Adrenal gland (tissue), 12 donors: Measurements from ENCODE around the gene DLG2. TPM values are rescaled to one million over a fixed set of nuclear protein-coding genes. Genes with fewer than 3 reads are reported as not detected.

Source experiments
- DNase-seq, 7 donors: peaks; one replicate each; pipeline ENCODE4 v3.0.0-alpha.2; 2019 to 2020
- H3K27ac ChIP-seq, 5 donors: fragments of 200-600 bp; sonication (generic) in 4 of 5; 1 replicate in 3 of 5; 2 replicates in 2 of 5; pipeline versions ENCODE4 v1.5.1 to v1.8.0; 2016 to 2020; ENCODE audit warnings: mild to moderate bottlenecking in 1 of 5
- H3K27me3 ChIP-seq: fragments of 200-600 bp; 2 replicates; pipeline ENCODE4 v1.8.0; 2021
- H3K36me3 ChIP-seq, 2 donors: fragments of 200-600 bp; replicated peaks in 1 of 2; 1 replicate in 1 of 2; 2 replicates in 1 of 2; pipeline versions ENCODE4 v1.5.1 to v1.8.0; 2018 to 2022
- H3K4me1 ChIP-seq, 2 donors: fragments of 200-600 bp; replicated peaks in 1 of 2; 1 replicate in 1 of 2; 2 replicates in 1 of 2; pipeline versions ENCODE4 v1.5.1 to v1.8.0; 2018 to 2021
- H3K4me3 ChIP-seq, 4 donors: fragments of 200-600 bp; sonication (generic) in 3 of 4; one replicate each; pipeline ENCODE4 v1.5.1; 2016 to 2018
- H3K9me3 ChIP-seq, 3 donors: fragments of 200-600 bp; sonication (generic) in 1 of 3; replicated peaks in 1 of 3; 1 replicate in 2 of 3; 2 replicates in 1 of 3; pipeline versions ENCODE4 v1.5.1 to v1.8.0; 2016 to 2021
- POLR2A ChIP-seq, 2 donors: fragments of 450-650 bp; IDR thresholded peaks; one replicate each; pipeline ENCODE4 v1.6.1; 2017; ENCODE audit warnings: antibody characterized with exemption in 2 of 2, mild to moderate bottlenecking in 2 of 2, moderate library complexity in 1 of 2
- WGBS, 4 donors: extraction: QIAGEN DNeasy Blood & Tissue Kit in 2 of 4; methylation state at CpG; one replicate each; pipeline versions ENCODE4 v1.1.5 to v1.1.7; 2013 to 2017; 5-methylcytosine and 5-hydroxymethylcytosine counted together
- intact Hi-C, 2 donors: fragments of 100-400 bp; cut with DNase I; formaldehyde crosslinking; loops; one replicate each; pipeline versions ENCODE4 v1.14.1 to v1.15.0; 2022 to 2023
- polyA plus RNA-seq, 3 donors: library from polyadenylated mRNA; stranded (reverse); fragments of 200-250 nt in 2 of 3; fragments of 350-450 nt in 1 of 3; fragmentation: Illumina TruSeq in 1 of 3; extraction: RNeasy Lipid Tissue Mini Kit (QIAGEN cat#74804) in 1 of 3; gene quantifications; one replicate each; pipeline ENCODE4 v1.2.3, GENCODE V29; 2013 to 2014
- total RNA-seq, 9 donors: library from RNA; depleted of rRNA in 4 of 9; stranded (reverse); fragments of >200 nt in 4 of 9; fragments of 120-200 nt in 1 of 9; fragmentation: NEBNext Ultra II Directional in 1 of 9; extraction: Animal tissue kit (Norgen Biotek cat#: 25700) in 1 of 9; gene quantifications; one replicate each; pipeline versions ENCODE4 v1.1.0 to v1.2.4, GENCODE V29; 2013 to 2023
- TF ChIP-seq, protein P1 (sequence below), 6 experiments: fragments of 450-650 bp in 4 of 6; fragments of 200-600 bp in 2 of 6; sonication (generic) in 1 of 6; IDR thresholded peaks; 1 replicate in 5 of 6; 2 replicates in 1 of 6; pipeline versions ENCODE4 v1.5.1 to v1.8.0; 2016 to 2021; ENCODE audit warnings: antibody characterized with exemption in 6 of 6, mild to moderate bottlenecking in 2 of 6, moderate library complexity in 1 of 6
- donor health status: healthy with polysubstance abuse.
- donor health status: Bipolar disorder and iron deficiency.
- donor health status: DM: yes; HTN: yes; CAD: no.
- donor health status: DM: no; HTN: no; CAD: no.
- donor health status: DM: no; HTN: no; CAD: no.
- donor health status: DM: yes; HTN: yes; CAD: no.

Gene DLG2
- total and polyA plus RNA-seq, 12 donors: 8.3 to 101 (median 37.5) TPM

DNA sequence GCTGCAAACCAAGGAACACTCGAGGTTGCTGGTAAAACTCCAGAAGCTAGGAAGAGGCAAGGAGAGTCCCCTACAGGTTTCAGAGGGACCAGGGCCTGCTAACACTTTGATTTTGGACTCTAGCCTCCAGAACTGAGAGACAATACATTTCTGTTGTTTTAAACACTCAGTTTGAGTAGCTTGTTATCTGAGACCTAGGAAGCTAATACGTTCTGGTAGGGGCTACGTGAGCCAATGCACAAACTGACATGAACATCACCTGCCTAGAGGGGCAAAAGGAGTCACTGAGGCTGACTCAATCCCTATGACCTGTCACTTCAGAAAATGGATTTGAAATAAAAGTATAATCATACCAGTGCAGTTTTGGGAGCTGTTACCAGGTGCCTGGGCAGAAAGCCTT, 1775.1 kb downstream of the DLG2 start:
- Histone ChIP-seq H3K4me1 (peaks cover 0 to 17% of the 10 kb centered on the region in 2 donors), H3K27me3 (no peaks in the 10 kb centered on the region), H3K27ac (no peak overlapping the region), H3K9me3 (no peaks in the 10 kb centered on the region), H3K36me3 (no peaks in the 10 kb centered on the region), H3K4me3 (no peak overlapping the region)
- TF ChIP-seq POLR2A (IDR thresholded peaks at IDR 0.05): no peak
- TF ChIP-seq, protein P1, sequence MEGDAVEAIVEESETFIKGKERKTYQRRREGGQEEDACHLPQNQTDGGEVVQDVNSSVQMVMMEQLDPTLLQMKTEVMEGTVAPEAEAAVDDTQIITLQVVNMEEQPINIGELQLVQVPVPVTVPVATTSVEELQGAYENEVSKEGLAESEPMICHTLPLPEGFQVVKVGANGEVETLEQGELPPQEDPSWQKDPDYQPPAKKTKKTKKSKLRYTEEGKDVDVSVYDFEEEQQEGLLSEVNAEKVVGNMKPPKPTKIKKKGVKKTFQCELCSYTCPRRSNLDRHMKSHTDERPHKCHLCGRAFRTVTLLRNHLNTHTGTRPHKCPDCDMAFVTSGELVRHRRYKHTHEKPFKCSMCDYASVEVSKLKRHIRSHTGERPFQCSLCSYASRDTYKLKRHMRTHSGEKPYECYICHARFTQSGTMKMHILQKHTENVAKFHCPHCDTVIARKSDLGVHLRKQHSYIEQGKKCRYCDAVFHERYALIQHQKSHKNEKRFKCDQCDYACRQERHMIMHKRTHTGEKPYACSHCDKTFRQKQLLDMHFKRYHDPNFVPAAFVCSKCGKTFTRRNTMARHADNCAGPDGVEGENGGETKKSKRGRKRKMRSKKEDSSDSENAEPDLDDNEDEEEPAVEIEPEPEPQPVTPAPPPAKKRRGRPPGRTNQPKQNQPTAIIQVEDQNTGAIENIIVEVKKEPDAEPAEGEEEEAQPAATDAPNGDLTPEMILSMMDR (IDR thresholded peaks at IDR 0.05): no peak
- intact Hi-C loops: loop anchor here in 1 of 2 donors (10.0 kb wide), 1 partner anchor 73 kb away; no protein-coding TSS in a partner anchor
- DNase-seq: no peak
- WGBS, 4 donors: 85 to 94% (median 89%) methylated on average over 3 of the region's 3 CpGs

DNA sequence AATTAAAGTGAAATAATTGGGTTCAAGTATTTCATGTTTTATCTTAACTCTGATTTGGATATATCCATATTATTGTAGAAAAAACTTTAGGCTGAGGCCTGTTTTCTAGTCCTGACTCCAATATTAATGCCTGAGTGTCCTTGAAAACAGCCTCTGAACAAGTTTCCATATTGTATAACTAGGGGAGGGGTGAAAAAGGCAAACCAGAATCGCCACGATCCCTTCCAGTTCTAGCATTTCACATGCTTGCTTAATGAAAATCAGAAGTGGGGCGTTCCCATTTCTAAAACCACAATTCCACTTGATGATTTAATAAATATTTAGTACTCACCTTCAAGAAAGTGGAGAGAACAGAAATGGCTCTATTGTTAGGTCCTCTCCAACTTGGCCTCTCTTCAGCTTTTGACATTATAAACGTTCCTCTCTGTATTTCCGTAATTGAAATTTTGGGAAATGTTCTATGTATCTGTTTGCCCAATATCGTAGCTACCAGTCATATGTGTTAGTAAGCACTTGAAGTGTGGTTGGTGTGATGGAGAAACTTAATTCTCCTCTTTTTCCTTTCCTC, 1779.6 kb downstream of the DLG2 start:
- H3K4me3 ChIP-seq: no peak overlapping the region
- H3K27ac ChIP-seq: no peak overlapping the region
- intact Hi-C loops: no loop called here
- TF ChIP-seq, protein P1 (IDR thresholded peaks at IDR 0.05): no peak
- no peak for TF ChIP-seq POLR2A (IDR thresholded peaks at IDR 0.05)
- H3K36me3 ChIP-seq: no peaks in the 10 kb centered on the region
- no peaks in the 10 kb centered on the region for H3K27me3 ChIP-seq
- peaks cover 0 to 1% of the 10 kb centered on the region in 2 donors for H3K4me1 ChIP-seq
- WGBS, 4 donors: 78 to 91% (median 84%) methylated on average over 6 of the region's 6 CpGs
- no peak for DNase-seq
- no peaks in the 10 kb centered on the region for H3K9me3 ChIP-seq

DNA sequence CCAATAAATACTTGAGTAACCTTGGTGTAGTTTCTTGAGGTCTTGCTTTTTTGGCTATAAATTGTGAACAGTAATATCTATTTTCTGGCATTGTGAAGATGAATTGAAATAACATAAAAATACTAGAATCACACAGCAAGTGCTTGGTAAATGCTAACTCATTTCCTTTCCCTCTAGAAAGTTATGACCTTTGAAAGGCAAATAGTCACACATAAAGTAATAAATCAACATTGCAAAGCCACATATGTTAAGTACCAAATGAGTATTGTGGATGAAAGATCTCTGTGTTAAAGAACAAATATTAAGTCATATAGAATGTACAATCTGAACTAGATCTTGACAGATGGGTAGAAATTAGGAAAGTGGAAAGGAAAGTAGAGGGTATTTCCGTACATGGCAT, 1781.3 kb downstream of the DLG2 start:
- no peaks in the 10 kb centered on the region for H3K4me1 ChIP-seq
- WGBS, 4 donors: 74 to 80% (median 78%) methylated on average over 1 of the region's 1 CpG
- H3K9me3 ChIP-seq: no peaks in the 10 kb centered on the region
- no peaks in the 10 kb centered on the region for H3K27me3 ChIP-seq
- no peak overlapping the region for H3K27ac ChIP-seq
- no peak for DNase-seq
- intact Hi-C loops: no loop called here
- H3K4me3 ChIP-seq: no peak overlapping the region
- TF ChIP-seq POLR2A (IDR thresholded peaks at IDR 0.05): no peak
- TF ChIP-seq, protein P1 (IDR thresholded peaks at IDR 0.05): no peak
- H3K36me3 ChIP-seq: no peaks in the 10 kb centered on the region

DNA sequence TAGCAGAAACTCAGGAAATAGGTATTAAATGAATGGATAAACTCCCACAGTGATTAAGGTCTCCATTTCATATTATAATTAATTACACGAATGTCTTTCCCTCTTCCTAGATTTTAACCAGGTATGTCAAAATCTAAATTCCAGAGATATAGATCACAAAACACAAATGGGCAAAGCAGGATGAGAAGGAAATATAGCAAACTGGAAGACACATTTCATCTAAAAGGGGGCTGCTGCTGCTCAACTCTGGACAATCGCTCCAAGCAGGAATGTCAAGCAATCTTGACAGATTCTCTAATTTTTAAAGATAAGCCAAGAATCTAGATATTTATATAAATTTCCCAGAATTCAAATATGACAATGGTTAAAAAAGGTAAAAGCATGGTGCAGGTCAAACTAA, 1786.8 kb downstream of the DLG2 start:
- 48 to 95% (median 82%) methylated on average over 2 of the region's 2 CpGs for WGBS, 4 donors
- H3K27me3 ChIP-seq: no peaks in the 10 kb centered on the region
- intact Hi-C loops: no loop called here
- H3K4me3 ChIP-seq: no peak overlapping the region
- no peaks in the 10 kb centered on the region for H3K9me3 ChIP-seq
- no peak for DNase-seq
- H3K4me1 ChIP-seq: peaks cover 0 to 21% of the 10 kb centered on the region in 2 donors
- TF ChIP-seq, protein P1 (IDR thresholded peaks at IDR 0.05): no peak
- no peak for TF ChIP-seq POLR2A (IDR thresholded peaks at IDR 0.05)
- no peak overlapping the region for H3K27ac ChIP-seq
- H3K36me3 ChIP-seq: no peaks in the 10 kb centered on the region
